ENCODE measurements around the gene PBOV1.

Gene PBOV1

GRCh38 chr6:138230759-138231380 is 12.6 kb upstream of the PBOV1 start (continued):
- TF ChIP-seq POU6F1 (CRISPR knock-in tag; IDR thresholded peaks at IDR 0.05; ENCODE audit: borderline replicate concordance, low read depth) (no peak), CSRNP3 (CRISPR knock-in tag; IDR thresholded peaks at IDR 0.05) (no peak)

GRCh38 chr6:138230221-138230620 is 11.9 kb upstream of the PBOV1 start:
- no peak for ATAC-seq
- TF ChIP-seq SNAI2 (CRISPR knock-in tag; IDR thresholded peaks at IDR 0.05) (no peak), PATZ1 (CRISPR knock-in tag; IDR thresholded peaks at IDR 0.05; ENCODE audit: borderline replicate concordance) (no peak), RARB (CRISPR knock-in tag; IDR thresholded peaks at IDR 0.05) (no peak), CSRNP3 (CRISPR knock-in tag; IDR thresholded peaks at IDR 0.05) (no peak), ZC3H10 (CRISPR knock-in tag; IDR thresholded peaks at IDR 0.05) (no peak), ZNF8 (CRISPR knock-in tag; IDR thresholded peaks at IDR 0.05) (no peak)

GRCh38 chr6:138229663-138230179 is 11.4 kb upstream of the PBOV1 start:
- ATAC-seq: no peak
- no peak for TF ChIP-seq ISL1 (CRISPR knock-in tag; IDR thresholded peaks at IDR 0.05)
- TF ChIP-seq SNAI2 (CRISPR knock-in tag; IDR thresholded peaks at IDR 0.05): no peak
- TF ChIP-seq ZNF8 (CRISPR knock-in tag; IDR thresholded peaks at IDR 0.05): no peak
- no peak for TF ChIP-seq BACH2 (CRISPR knock-in tag; IDR thresholded peaks at IDR 0.05; ENCODE audit: borderline replicate concordance)
- no peak for TF ChIP-seq PPARA (CRISPR knock-in tag; IDR thresholded peaks at IDR 0.05; ENCODE audit: borderline replicate concordance)
- TF ChIP-seq TSHZ2 (CRISPR knock-in tag; IDR thresholded peaks at IDR 0.05): no peak
- no peak for TF ChIP-seq RARB (CRISPR knock-in tag; IDR thresholded peaks at IDR 0.05)
- TF ChIP-seq ARNTL (CRISPR knock-in tag; IDR thresholded peaks at IDR 0.05; ENCODE audit: borderline replicate concordance, low read depth): no peak
- no peak for TF ChIP-seq OSR1 (CRISPR knock-in tag; IDR thresholded peaks at IDR 0.05)
- no peak for TF ChIP-seq ZNF70 (CRISPR knock-in tag; IDR thresholded peaks at IDR 0.05)
- TF ChIP-seq ZNF565 (CRISPR knock-in tag; conservative IDR thresholded peaks at IDR 0.05; ENCODE audit: low read depth): no peak
- TF ChIP-seq CREB5 (CRISPR knock-in tag; IDR thresholded peaks at IDR 0.05; ENCODE audit: low read depth): no peak
- no peak for TF ChIP-seq POU6F1 (CRISPR knock-in tag; IDR thresholded peaks at IDR 0.05; ENCODE audit: borderline replicate concordance, low read depth)
- no peak for TF ChIP-seq ESRRG (CRISPR knock-in tag; IDR thresholded peaks at IDR 0.05)
- TF ChIP-seq PATZ1 (CRISPR knock-in tag; IDR thresholded peaks at IDR 0.05; ENCODE audit: borderline replicate concordance): no peak
- TF ChIP-seq CSRNP3 (CRISPR knock-in tag; IDR thresholded peaks at IDR 0.05): no peak
- no peak for TF ChIP-seq ZC3H10 (CRISPR knock-in tag; IDR thresholded peaks at IDR 0.05)
- no peak for TF ChIP-seq ZFP30 (CRISPR knock-in tag; IDR thresholded peaks at IDR 0.05)
- no peak for TF ChIP-seq TCF4 (CRISPR knock-in tag; IDR thresholded peaks at IDR 0.05; ENCODE audit: borderline replicate concordance)
